8988T (cell line): Measurements from ENCODE around the gene MACROD2.

ENCODE experiments used
- DNase-seq: peaks from one replicate; pipeline ENCODE4 v3.0.0; 2011

The MACROD2 gene

DNA sequence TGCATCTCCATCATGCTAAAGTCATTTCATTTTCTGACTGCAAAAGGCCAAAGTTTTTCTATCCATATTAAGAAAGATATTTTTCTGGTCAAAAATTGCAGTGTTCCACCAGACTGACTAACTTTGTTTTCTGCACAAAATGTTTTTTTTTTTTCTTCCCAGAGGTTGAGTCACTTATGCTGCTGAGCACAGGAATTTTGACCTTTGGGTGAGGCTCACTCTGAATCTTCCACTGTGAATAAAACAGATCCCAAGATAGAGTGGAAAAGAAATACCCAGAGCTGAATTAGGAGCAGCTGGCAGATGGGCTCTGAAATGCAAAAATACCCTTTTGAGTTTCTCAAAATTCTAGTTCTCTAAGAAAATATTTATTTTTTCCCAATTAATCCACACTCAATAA is 1581.1 kb downstream of the MACROD2 start:
- DNase-seq: no peak

GRCh38 chr20:15578113-15578512 is 1582.8 kb downstream of the MACROD2 start:
- DNase-seq: no peak

DNA sequence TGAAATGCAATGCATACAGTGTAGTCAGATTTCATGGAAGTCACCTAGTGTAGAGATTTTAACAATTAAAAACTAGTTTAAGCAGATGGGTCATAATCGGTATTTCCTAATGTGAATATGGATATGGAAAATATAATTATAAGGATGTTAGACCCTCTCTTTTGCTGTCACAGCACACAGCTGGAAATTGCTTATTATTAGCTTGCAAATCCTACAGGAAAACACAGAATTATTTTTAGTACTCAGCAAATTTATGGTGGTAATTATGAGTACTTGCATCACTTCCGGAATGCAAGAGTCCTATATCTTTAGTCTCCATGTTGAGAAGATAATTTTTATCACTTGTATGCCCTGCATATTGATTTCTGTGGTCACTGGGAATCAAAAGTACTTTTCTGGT is 1584.4 kb downstream of the MACROD2 start:
- no peak for DNase-seq

DNA sequence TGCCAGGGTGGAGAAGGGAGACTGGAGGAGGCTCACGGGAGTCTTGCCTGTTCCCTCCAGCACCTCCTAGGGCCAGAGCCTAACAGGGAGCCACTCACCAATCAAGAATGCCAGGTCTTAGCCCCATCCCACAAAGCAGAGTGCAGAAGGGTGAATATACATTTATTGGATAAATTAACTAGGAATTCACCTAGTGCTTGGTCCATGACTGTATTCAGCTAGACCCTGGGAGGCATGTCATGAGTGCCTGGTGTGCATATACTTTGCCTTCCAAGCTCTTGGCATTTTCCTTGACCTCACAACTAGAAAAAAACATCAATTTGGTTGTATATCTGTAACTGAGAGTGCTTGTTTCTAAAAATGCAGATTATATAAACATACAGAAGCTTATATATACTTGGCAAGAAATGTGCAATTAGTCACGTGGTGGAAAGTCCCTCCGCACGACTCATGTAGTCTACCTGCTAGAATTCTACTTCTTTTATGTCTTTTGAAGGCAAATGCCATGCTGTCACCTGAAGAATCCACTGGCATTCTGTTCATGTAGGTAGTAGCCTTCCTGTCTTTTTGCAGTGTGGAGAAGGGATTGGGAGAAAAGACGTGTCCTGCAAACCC is 1586.9 kb downstream of the MACROD2 start:
- no peak for DNase-seq

DNA sequence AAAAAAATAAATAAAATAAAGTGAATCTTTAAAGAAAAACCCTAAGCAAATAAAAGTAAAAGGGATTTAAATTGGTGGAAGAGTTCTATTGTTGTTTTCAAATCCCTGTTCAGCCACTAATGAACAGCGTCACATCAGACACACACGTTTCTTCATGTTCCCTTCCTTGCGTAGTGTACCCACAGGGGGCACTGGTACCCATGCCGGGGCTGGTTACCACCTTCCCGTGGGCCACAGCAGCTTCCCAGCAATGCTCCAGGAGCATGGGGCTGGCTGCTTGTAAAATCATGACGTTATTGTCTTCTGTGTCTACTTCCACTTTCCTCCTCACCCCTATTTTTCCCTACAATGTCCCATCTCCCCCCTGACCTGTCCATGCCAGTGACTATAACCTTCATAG is 1589.2 kb downstream of the MACROD2 start:
- no peak for DNase-seq

- DNase-seq: no peak
Measured at GRCh38 chr20:15593081-15593480, 1597.8 kb downstream of the MACROD2 start.

GRCh38 chr20:15594158-15594695 is 1598.9 kb downstream of the MACROD2 start:
- no peak for DNase-seq

DNA sequence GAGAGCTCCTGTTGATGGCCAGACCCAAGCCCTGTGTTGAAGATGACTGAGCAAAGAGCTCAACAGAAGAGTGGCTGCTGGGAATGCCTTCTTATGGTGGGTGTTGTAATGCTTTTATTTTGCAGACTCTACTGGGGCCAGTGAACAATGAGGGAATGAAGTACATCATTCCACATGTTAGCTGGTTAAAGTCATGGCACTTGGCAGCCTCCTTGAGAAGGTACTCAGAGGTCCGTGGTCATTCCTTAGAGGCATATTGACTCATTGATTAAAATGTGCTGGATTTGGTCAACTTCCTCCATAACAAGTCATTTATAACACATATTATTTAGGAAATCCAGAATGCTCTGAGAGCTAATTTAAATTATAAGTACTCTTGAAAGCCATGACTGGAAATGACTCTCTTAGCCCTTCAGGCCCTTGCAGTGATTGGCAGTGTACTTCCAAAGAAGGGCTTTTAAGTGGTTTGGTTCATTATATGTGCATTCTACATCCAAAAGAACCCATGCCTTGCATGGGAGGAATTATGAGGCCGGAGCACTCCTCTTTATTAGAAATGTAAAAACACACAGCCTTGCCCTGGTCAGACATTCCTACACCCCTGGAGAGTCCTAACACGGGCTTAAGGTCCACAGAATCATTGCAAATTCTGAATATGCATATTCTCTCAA is 1601.0 kb downstream of the MACROD2 start:
- no peak for DNase-seq

DNA sequence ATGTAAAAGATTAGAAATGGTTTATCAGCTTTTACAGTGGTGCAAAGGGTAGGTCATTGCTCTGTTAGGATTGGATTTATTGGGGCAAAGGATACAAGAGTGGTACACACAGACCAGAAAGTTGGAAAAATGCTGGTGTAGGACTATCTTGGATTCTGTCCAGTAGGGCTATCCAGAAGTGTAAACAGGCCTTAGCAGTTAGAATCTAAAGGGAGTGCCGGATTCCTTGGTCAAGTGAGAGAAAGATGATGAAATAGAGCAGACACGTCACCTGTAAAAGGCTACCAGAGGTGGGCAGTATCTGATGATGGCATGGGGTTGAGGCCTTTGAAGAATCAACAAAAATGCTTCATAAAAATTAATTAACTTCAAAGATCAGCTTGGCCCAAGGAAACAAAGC is 1602.0 kb downstream of the MACROD2 start:
- no peak for DNase-seq

GRCh38 chr20:15599961-15600360 is 1604.6 kb downstream of the MACROD2 start:
- DNase-seq: no peak

DNA sequence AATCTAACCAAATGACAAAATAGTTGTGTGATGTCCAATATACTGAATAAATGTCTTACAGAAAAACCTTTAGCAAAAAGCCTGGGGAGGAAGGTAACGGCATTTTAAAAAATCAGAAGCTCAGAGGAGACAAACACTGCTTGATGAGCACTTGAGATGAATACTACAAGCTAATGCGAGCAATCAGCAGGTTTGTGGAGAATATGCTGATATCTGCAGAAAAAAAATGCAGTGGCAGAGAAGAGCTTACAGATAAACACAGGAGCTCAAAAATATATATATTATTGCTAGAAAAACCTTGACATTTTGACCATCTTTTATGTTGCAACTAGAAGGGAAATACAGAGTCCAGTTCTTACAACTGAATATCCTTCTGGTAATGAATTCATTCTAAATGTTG is 1605.2 kb downstream of the MACROD2 start:
- no peak for DNase-seq

GRCh38 chr20:15603506-15603905 is 1608.2 kb downstream of the MACROD2 start:
- DNase-seq: no peak

DNA sequence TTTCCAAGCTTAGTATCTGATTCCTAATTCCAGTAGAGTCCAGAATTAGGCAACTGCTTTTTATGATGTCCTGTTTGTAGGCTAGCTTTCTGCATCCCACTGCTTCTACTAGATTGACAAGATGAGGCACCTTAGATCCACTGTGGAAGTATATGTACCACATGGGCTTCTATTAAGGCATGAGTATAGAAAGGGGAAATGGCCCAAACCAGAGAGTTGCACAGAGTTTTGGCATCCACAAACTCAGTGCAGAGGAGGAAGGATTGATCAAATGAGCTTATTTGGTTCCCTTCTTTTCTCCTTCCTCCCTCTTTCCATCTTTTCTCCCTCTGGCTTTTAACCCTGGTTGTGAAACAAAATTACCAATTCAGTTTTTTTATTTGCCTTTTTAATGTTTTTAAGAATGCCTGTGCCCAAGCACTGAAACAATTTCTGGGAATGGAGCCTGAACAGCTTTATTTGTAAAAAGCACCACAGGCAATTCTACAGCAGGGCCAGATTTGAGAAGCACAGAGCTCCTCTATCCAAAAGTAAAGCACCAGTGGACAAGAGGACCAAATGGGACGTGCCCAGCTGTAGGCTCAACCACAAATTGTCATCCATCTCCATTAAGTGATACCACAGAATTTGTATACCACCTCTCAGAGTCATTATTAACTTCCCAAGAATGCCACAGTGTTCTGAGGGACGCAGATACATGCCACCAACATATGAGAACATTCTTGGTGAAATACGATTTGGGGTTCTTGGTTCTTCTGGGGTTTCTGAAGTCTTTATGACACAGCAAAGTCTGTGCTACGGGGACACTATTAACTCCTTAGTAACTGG is 1608.9 kb downstream of the MACROD2 start:
- DNase-seq: no peak

- DNase-seq: no peak
Measured at GRCh38 chr20:15609921-15610320, 1614.6 kb downstream of the MACROD2 start.

GRCh38 chr20:15610787-15611186 is 1615.5 kb downstream of the MACROD2 start:
- DNase-seq: no peak

DNA sequence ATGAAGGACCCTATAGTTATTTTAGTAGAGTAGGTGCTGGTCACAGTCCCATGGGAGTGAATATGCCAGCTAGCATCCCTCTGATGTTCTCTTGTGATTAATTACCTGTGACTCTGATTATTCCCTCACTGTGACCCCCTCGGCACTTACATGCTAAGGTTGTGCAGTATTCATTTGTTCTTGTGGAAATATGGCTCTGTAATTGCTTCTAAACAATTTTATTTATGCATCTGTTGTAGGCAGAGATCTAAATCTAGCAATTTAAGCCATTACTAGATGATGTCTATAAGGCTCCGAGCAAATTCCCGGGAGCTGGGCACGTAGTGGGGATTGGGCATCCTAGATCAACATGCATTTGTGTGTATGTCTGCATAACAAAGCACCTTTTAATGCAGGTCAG is 1616.2 kb downstream of the MACROD2 start:
- no peak for DNase-seq

DNA sequence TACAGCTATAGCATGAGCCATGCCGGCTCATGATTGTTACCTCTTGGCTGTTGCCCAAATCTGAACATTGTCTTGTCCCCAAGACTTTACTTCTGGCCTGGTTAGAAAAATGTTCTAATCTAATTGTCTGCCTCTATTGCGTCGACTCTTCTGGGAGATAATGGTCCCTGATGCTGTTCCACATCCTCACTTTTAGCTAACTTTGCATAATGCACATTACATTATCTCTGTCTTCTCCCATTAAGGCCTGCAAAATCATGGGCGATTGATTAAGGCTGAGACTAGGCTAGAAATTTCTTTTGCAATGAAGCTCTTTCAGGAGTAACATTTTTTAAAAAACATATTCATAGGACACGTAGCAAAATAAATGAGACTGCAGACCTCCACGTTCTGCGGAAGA is 1616.9 kb downstream of the MACROD2 start:
- no peak for DNase-seq

DNA sequence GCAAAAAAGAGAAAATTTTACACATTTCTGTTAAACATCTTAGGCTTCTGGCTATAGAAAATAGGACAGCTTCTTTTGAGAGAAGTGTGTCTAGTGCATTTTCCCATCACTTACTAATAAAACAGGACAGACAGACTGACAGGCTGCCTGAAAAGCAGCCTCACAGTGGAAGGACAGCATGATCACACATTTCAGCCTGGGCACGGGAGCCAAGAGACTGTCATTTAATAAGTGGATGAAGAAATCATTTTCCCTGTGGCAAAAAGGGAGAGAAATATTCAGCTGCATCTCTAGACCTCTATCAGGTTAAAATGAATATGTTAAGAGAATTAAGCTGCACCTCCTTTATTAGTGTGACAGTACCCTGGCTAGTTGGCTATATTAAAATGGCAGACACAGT is 1617.5 kb downstream of the MACROD2 start:
- DNase-seq: no peak

GRCh38 chr20:15613530-15613929 is 1618.2 kb downstream of the MACROD2 start:
- DNase-seq: no peak

DNA sequence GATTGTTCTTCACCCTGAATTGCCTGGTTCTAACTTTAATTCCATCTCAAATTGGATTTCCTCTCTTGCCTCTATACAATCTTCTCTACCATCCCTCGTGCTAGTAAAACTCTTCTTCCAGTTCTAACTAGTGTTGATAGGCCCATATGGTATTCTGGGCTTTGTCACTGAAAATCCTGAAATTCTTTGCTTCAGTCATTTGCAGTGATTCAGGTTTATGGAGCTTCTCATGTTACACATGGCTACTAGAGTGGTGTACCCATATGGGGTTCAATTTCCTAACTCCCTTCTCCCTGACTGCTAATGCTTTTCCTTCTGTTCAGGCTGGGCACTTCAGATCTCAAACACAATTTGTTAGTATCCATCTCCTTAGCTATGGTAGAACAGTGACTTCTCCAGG is 1621.3 kb downstream of the MACROD2 start:
- no peak for DNase-seq

GRCh38 chr20:15618110-15618509 is 1622.8 kb downstream of the MACROD2 start:
- no peak for DNase-seq

DNA sequence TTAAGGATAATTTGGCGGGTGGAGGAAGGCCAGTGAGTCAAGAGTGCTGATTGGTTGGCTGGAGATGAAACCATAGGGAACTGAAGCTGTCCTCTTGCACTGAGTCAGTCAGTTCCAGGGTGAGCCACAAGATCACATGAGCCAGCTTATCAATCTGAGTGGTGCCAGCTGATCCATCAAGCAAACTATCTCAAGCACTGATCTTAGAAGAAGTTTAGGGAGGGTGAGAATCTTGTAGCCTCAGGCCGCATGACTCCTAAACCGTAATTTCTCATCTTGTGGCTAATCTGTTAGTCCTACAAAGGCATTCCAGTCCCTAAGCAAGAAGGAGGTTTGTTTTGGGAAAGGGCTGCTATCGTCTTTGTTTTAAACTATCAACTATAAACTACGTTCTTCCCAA is 1623.6 kb downstream of the MACROD2 start:
- no peak for DNase-seq

DNA sequence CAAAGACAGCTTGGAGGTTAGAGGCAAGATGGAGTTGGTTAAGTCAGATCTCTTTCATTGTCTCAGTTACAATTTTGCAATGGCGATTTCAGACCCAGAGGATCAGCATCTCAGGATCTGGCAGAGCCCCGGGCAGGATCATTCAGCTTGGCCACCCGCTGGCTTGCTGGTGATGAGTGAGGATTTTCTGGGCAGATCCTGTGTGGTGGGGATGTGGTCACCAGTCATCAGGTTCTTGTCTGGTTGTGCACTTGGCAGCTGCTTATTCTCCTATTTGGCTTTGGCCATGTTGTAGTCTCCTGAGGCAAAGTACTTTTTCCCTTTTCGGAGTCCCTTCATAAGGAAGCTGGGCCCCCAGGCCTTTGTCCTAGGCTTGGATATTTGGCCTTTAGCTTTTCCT is 1624.0 kb downstream of the MACROD2 start:
- no peak for DNase-seq

DNA sequence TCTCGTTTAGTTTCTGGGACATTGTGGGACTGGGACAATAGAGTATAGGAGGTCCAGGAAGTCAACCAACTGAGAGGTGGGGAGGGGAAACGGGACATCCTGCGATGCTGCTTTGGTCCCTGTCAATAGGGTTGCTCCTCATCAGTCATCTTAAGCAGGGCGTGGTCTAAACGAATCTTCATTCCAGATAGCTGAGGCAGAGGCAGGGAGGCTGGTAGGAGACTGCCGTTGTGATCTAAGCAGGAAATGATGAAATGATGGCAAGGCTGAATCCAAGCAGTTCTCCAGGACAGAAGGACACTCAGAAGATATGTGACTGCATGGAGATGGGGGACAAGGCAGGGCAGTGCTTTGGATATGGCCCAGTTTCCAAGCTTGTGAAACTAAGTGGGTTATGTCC is 1624.5 kb downstream of the MACROD2 start:
- no peak for DNase-seq
